Panc1 (cell line): ENCODE data around the gene SESTD1.

Source experiments
- CTCF ChIP-seq: fragments of 450-650 bp; IDR thresholded peaks from 2 replicates; pipeline ENCODE4 v1.5.1; 2017; ENCODE audit warnings: mild to moderate bottlenecking
- POLR2AphosphoS5 ChIP-seq: IDR thresholded peaks from 2 replicates; pipeline ENCODE4 v1.6.1; 2012; ENCODE audit warnings: mild to moderate bottlenecking, low read depth, low read length, moderate library complexity

GRCh38 chr2:179302764-179303571 is 38.3 kb upstream of the SESTD1 start:
- TF ChIP-seq CTCF (no peak), POLR2AphosphoS5 (no peak)
